LNCAP (cell line): ENCODE results near the gene DHX32.

Source experiments
- CTCF ChIP-seq: fragments of 450-650 bp; IDR thresholded peaks from 2 replicates; pipeline ENCODE4 v1.5.1; 2017; ENCODE audit warnings: mild to moderate bottlenecking

Gene DHX32

GRCh38 chr10:125797994-125798662 is 83.0 kb downstream of the DHX32 start:
- TF ChIP-seq CTCF = no peak

- no peak for TF ChIP-seq CTCF
Measured at GRCh38 chr10:125797424-125797823, 83.7 kb downstream of the DHX32 start.

GRCh38 chr10:125795637-125796190 is 85.4 kb downstream of the DHX32 start:
- no peak for TF ChIP-seq CTCF

GRCh38 chr10:125795128-125795527 is 86.0 kb downstream of the DHX32 start:
- no peak for TF ChIP-seq CTCF

GRCh38 chr10:125792342-125793300 is 88.5 kb downstream of the DHX32 start:
- no peak for TF ChIP-seq CTCF

- no peak for TF ChIP-seq CTCF
Measured at GRCh38 chr10:125788156-125789034, 92.7 kb downstream of the DHX32 start.
